Sigmoid colon (tissue), 4 donors: Measurements from ENCODE around the gene BATF2.

Source experiments
- EP300 ChIP-seq, 4 donors: sonication (generic); formaldehyde crosslinking; IDR thresholded peaks; one replicate each; pipeline ENCODE4 v1.6.1; 2017; ENCODE audit warnings: antibody characterized with exemption in 4 of 4
- POLR2A ChIP-seq, 2 donors: fragments of 450-650 bp; IDR thresholded peaks; one replicate each; pipeline ENCODE4 v1.6.1; 2016; ENCODE audit warnings: antibody characterized with exemption in 2 of 2, mild to moderate bottlenecking in 2 of 2, moderate library complexity in 2 of 2
- POLR2AphosphoS5 ChIP-seq, 4 donors: sonication (generic); formaldehyde crosslinking; IDR thresholded peaks; one replicate each; pipeline ENCODE4 v1.6.1; 2017; ENCODE audit warnings: antibody characterized with exemption in 4 of 4
- TF ChIP-seq, protein P1 (sequence below), 4 experiments: fragments of 450-650 bp in 3 of 4; fragments of 200-600 bp in 1 of 4; IDR thresholded peaks; one replicate each; pipeline ENCODE4 v1.5.1; 2016 to 2019; ENCODE audit warnings: antibody characterized with exemption in 4 of 4, mild to moderate bottlenecking in 3 of 4, moderate library complexity in 2 of 4

DNA sequence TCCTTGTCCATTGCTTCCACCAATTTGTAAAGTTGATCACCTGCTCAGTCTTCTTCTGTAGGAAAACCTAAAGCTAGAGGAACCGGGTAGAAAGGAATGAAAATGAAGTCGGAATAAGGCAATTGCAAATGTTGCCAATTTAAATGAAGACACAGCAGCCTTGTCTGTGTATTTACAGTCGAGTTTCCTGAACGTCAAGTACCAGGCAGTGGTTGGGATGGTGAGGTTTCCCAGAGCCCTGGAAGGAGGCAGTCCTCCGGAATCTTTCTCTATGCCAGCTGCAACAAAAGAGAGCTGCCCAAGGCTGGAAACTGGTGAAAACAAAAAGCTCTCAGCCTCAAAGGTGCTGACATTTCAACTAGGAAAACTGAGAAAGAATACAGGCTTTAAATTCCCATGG lies 42.6 kb downstream of the BATF2 start:
- TF ChIP-seq, protein P1, sequence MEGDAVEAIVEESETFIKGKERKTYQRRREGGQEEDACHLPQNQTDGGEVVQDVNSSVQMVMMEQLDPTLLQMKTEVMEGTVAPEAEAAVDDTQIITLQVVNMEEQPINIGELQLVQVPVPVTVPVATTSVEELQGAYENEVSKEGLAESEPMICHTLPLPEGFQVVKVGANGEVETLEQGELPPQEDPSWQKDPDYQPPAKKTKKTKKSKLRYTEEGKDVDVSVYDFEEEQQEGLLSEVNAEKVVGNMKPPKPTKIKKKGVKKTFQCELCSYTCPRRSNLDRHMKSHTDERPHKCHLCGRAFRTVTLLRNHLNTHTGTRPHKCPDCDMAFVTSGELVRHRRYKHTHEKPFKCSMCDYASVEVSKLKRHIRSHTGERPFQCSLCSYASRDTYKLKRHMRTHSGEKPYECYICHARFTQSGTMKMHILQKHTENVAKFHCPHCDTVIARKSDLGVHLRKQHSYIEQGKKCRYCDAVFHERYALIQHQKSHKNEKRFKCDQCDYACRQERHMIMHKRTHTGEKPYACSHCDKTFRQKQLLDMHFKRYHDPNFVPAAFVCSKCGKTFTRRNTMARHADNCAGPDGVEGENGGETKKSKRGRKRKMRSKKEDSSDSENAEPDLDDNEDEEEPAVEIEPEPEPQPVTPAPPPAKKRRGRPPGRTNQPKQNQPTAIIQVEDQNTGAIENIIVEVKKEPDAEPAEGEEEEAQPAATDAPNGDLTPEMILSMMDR (IDR thresholded peaks at IDR 0.05): no peak
- peak in 2 of 4 donors; percentile 48 to 63 for TF ChIP-seq POLR2AphosphoS5 (IDR thresholded peaks at IDR 0.05)
- TF ChIP-seq POLR2A (IDR thresholded peaks at IDR 0.05): no peak
- no peak for TF ChIP-seq EP300 (IDR thresholded peaks at IDR 0.05)
